ENCODE measurements around the gene CALD1. TPM values are rescaled to one million over a fixed set of nuclear protein-coding genes. Genes with fewer than 3 reads are reported as not detected.

CALD1 gene
- total RNA-seq, 1 donor from 2014 or later = 95.4 TPM

- no peaks in the 10 kb centered on the region for H3K27me3 Mint-ChIP-seq
- peaks cover 30% of the 10 kb centered on the region for H3K4me1 Mint-ChIP-seq (ENCODE audit: low read depth)
- no peak for TF ChIP-seq CTCF (IDR thresholded peaks at IDR 0.05; ENCODE audit: unreplicated experiment)
- H3K36me3 Mint-ChIP-seq (ENCODE audit: insufficient read depth) = no peaks in the 10 kb centered on the region
- no peaks in the 10 kb centered on the region for H3K9me3 Mint-ChIP-seq (ENCODE audit: low read depth)
- DNase-seq (ENCODE audit: low spot score, unreplicated experiment) = no peak
- no peak overlapping the region for H3K27ac Mint-ChIP-seq
- no peak overlapping the region for H3K4me3 Mint-ChIP-seq (ENCODE audit: low read depth)
Observed at GRCh38 chr7:134777470-134777869, 2.0 kb upstream of the CALD1 start.

GRCh38 chr7:134777908-134778580, 1.4 kb upstream of the CALD1 start:
- no peak for TF ChIP-seq CTCF (IDR thresholded peaks at IDR 0.05; ENCODE audit: unreplicated experiment)
- Mint-ChIP-seq H3K4me3 (ENCODE audit: low read depth) (no peak overlapping the region), H3K4me1 (ENCODE audit: low read depth) (peaks cover 30% of the 10 kb centered on the region), H3K36me3 (ENCODE audit: insufficient read depth) (no peaks in the 10 kb centered on the region), H3K9me3 (ENCODE audit: low read depth) (no peaks in the 10 kb centered on the region), H3K27me3 (no peaks in the 10 kb centered on the region), H3K27ac (peak overlapping the region; percentile 85)
- DNase-seq (ENCODE audit: low spot score, unreplicated experiment) = no peak

GRCh38 chr7:134779741-134780065, 269 bp downstream of the CALD1 start:
- DNase-seq (ENCODE audit: low spot score, unreplicated experiment) = no peak
- TF ChIP-seq CTCF (IDR thresholded peaks at IDR 0.05; ENCODE audit: unreplicated experiment) = no peak
- peaks cover 30% of the 10 kb centered on the region for H3K4me1 Mint-ChIP-seq (ENCODE audit: low read depth)
- H3K27me3 Mint-ChIP-seq = no peaks in the 10 kb centered on the region
- H3K36me3 Mint-ChIP-seq (ENCODE audit: insufficient read depth) = no peaks in the 10 kb centered on the region
- H3K4me3 Mint-ChIP-seq (ENCODE audit: low read depth) = peak overlapping the region; percentile 81
- H3K9me3 Mint-ChIP-seq (ENCODE audit: low read depth) = no peaks in the 10 kb centered on the region
- peak overlapping the region; percentile 97 for H3K27ac Mint-ChIP-seq

DNA sequence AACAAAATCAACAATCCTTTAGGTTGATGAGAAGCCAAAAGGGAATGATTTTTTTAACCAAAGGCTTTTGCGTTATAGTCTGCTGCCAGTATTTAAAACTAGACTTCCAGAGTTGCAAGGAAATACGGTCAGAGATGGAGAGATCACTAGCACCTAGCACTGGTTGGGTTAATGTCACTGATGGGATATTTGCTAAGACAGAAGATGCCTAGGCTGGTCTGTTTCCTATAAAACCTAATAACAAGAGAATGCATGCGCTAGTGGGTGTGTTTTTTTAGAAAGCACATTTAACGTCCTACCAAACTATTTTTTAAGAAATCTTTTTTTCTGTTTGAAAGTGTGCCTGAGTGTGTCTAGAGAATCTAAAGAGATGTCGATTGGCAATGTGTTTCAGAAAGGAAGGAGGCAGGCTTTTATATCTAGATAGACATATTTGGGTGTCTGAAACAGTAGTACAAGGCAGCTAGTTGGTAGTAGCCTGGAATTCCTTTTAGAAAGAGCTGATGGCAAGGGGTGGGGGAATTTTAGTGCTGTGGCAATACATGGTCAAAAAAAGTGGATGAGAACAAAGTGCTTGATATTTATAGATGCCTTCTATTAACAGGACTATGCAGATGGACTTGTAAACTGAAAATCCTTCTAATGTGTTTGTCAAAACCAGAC, 863 bp downstream of the CALD1 start:
- Mint-ChIP-seq H3K4me1 (ENCODE audit: low read depth) (peaks cover 30% of the 10 kb centered on the region), H3K27ac (peak overlapping the region; percentile 97)
- TF ChIP-seq CTCF (IDR thresholded peaks at IDR 0.05; ENCODE audit: unreplicated experiment) = no peak

GRCh38 chr7:134781171-134781570, 1.7 kb downstream of the CALD1 start:
- Mint-ChIP-seq H3K9me3 (ENCODE audit: low read depth) (no peaks in the 10 kb centered on the region), H3K27me3 (no peaks in the 10 kb centered on the region), H3K27ac (peak overlapping the region; percentile 37), H3K4me3 (ENCODE audit: low read depth) (peak overlapping the region; percentile 81), H3K4me1 (ENCODE audit: low read depth) (peaks cover 30% of the 10 kb centered on the region), H3K36me3 (ENCODE audit: insufficient read depth) (no peaks in the 10 kb centered on the region)
- DNase-seq (ENCODE audit: low spot score, unreplicated experiment) = no peak
- no peak for TF ChIP-seq CTCF (IDR thresholded peaks at IDR 0.05; ENCODE audit: unreplicated experiment)

More for the DNA sequence above, 863 bp downstream of the CALD1 start:
- Mint-ChIP-seq H3K4me3 (ENCODE audit: low read depth) (peak overlapping the region; percentile 81), H3K27me3 (no peaks in the 10 kb centered on the region), H3K9me3 (ENCODE audit: low read depth) (no peaks in the 10 kb centered on the region), H3K36me3 (ENCODE audit: insufficient read depth) (no peaks in the 10 kb centered on the region)
- no peak for DNase-seq (ENCODE audit: low spot score, unreplicated experiment)

Data from progenitor cell of endocrine pancreas (in vitro differentiated cells).